HepG2 (cell line): ENCODE data around the gene DHRS1. TPM values are rescaled to one million over a fixed set of nuclear protein-coding genes. Genes with fewer than 3 reads are reported as not detected.

ENCODE experiments used
- ATF1 ChIP-seq: IDR thresholded peaks from 2 replicates; pipeline ENCODE4 v1.6.1; 2016; ENCODE audit warnings: mild to moderate bottlenecking, control low read depth
- FLYWCH1 ChIP-seq: sonication (generic); formaldehyde crosslinking; IDR thresholded peaks from 2 replicates; pipeline ENCODE4 v1.8.1; 2023; ENCODE audit warnings: mild to moderate bottlenecking, missing genetic modification reagents
- MIER2 ChIP-seq: IDR thresholded peaks from 2 replicates; pipeline ENCODE4 v1.6.1; 2016; ENCODE audit warnings: missing biosample characterization, missing genetic modification reagents
- NFATC3 ChIP-seq: sonication (generic); formaldehyde crosslinking; IDR thresholded peaks from 2 replicates; pipeline ENCODE4 v1.5.1; 2020; ENCODE audit warnings: mild to moderate bottlenecking, missing genetic modification reagents
- PAWR ChIP-seq: sonication (generic); formaldehyde crosslinking; IDR thresholded peaks from 2 replicates; pipeline ENCODE4 v1.4.0; 2020; ENCODE audit warnings: missing genetic modification reagents, mild to moderate bottlenecking, borderline replicate concordance
- TAF15 ChIP-seq: fragments of 200-400 bp; formaldehyde crosslinking; IDR thresholded peaks from one replicate; pipeline ENCODE4 v1.6.1; 2018; ENCODE audit warnings: mild to moderate bottlenecking, low read depth, low read length; ENCODE audit not compliant: poor library complexity, severe bottlenecking
- TBX2 ChIP-seq: sonication (generic); formaldehyde crosslinking; IDR thresholded peaks from 2 replicates; pipeline ENCODE4 v1.5.0; 2020; ENCODE audit warnings: missing genetic modification reagents, mild to moderate bottlenecking, borderline replicate concordance
- ZBTB21 ChIP-seq: sonication (generic); formaldehyde crosslinking; IDR thresholded peaks from 2 replicates; pipeline ENCODE4 v1.4.0; 2020; ENCODE audit warnings: missing genetic modification reagents
- ZKSCAN5 ChIP-seq: sonication (generic); formaldehyde crosslinking; IDR thresholded peaks from 2 replicates; pipeline ENCODE4 v1.5.1; 2020; ENCODE audit warnings: mild to moderate bottlenecking, missing genetic modification reagents
- ZKSCAN8 ChIP-seq: IDR thresholded peaks from 2 replicates; pipeline ENCODE4 v1.6.1; 2016; ENCODE audit warnings: borderline replicate concordance, missing genetic modification reagents, missing compliant biosample characterization
- ZMYM2 ChIP-seq: sonication (generic); formaldehyde crosslinking; IDR thresholded peaks from 2 replicates; pipeline ENCODE4 v1.8.0; 2022; ENCODE audit warnings: mild to moderate bottlenecking, missing genetic modification reagents
- ZNF264 ChIP-seq: sonication (generic); formaldehyde crosslinking; IDR thresholded peaks from 2 replicates; pipeline ENCODE4 v1.4.0; 2020; ENCODE audit warnings: missing genetic modification reagents
- ZNF367 ChIP-seq: sonication (generic); formaldehyde crosslinking; IDR thresholded peaks from 2 replicates; pipeline ENCODE4 v1.4.0; 2020; ENCODE audit warnings: missing genetic modification reagents, borderline replicate concordance
- ZNF546 ChIP-seq: sonication (generic); formaldehyde crosslinking; conservative IDR thresholded peaks from 2 replicates; pipeline ENCODE4 v1.8.1; 2023; ENCODE audit warnings: mild to moderate bottlenecking, missing genetic modification reagents
- ZNF747 ChIP-seq: sonication (generic); formaldehyde crosslinking; IDR thresholded peaks from 2 replicates; pipeline ENCODE4 v1.8.1; 2023; ENCODE audit warnings: missing genetic modification reagents, mild to moderate bottlenecking, borderline replicate concordance
- ZNF772 ChIP-seq: sonication (generic); formaldehyde crosslinking; IDR thresholded peaks from 2 replicates; pipeline ENCODE4 v1.5.0; 2020; ENCODE audit warnings: mild to moderate bottlenecking, missing genetic modification reagents
- ZNF83 ChIP-seq: sonication (generic); formaldehyde crosslinking; IDR thresholded peaks from 2 replicates; pipeline ENCODE4 v1.4.0; 2020; ENCODE audit warnings: missing genetic modification reagents, mild to moderate bottlenecking, borderline replicate concordance
- polyA plus RNA-seq, 8 experiments: library from polyadenylated mRNA; depleted of rRNA in 3 of 8; stranded (reverse) in 7 of 8; unstranded in 1 of 8; fragments of >200 nt; fragmentation: Illumina TruSeq in 4 of 8; extraction: Trizol in 4 of 8; gene quantifications; 2 replicates each; pipeline versions ENCODE4 v1.2.1 to v1.2.3, GENCODE V29; 2011 to 2016; ENCODE audit warnings: low read depth in 4 of 8, missing spikeins in 1 of 8, mixed read lengths in 1 of 8; ENCODE audit not compliant: insufficient read depth in 1 of 8
- total RNA-seq, 5 experiments: library from RNA; depleted of rRNA; stranded (reverse); fragments of >200 nt; fragmentation: Illumina TruSeq; extraction: Trizol; gene quantifications; 2 replicates each; pipeline ENCODE4 v1.2.3, GENCODE V29; 2016; ENCODE audit warnings: low read depth in 1 of 5
- TF ChIP-seq, protein P1 (sequence below): sonication (generic); formaldehyde crosslinking; IDR thresholded peaks from 2 replicates; pipeline ENCODE4 v1.5.1; 2020; ENCODE audit warnings: missing genetic modification reagents, mild to moderate bottlenecking, borderline replicate concordance
- TF ChIP-seq, protein P2 (sequence below): sonication (generic); formaldehyde crosslinking; IDR thresholded peaks from 2 replicates; pipeline ENCODE4 v1.5.1; 2020; ENCODE audit warnings: missing genetic modification reagents, mild to moderate bottlenecking, borderline replicate concordance
- TF ChIP-seq, protein P3 (sequence below): sonication (generic); formaldehyde crosslinking; IDR thresholded peaks from 2 replicates; pipeline ENCODE4 v1.4.0; 2020; ENCODE audit warnings: missing genetic modification reagents, borderline replicate concordance

The DHRS1 gene
- total and polyA plus RNA-seq, 2 of the 13 experiments (the other 11 are each of a cell fraction or from before 2014, with no cell fraction given): 49.8 to 60.8 TPM

DNA sequence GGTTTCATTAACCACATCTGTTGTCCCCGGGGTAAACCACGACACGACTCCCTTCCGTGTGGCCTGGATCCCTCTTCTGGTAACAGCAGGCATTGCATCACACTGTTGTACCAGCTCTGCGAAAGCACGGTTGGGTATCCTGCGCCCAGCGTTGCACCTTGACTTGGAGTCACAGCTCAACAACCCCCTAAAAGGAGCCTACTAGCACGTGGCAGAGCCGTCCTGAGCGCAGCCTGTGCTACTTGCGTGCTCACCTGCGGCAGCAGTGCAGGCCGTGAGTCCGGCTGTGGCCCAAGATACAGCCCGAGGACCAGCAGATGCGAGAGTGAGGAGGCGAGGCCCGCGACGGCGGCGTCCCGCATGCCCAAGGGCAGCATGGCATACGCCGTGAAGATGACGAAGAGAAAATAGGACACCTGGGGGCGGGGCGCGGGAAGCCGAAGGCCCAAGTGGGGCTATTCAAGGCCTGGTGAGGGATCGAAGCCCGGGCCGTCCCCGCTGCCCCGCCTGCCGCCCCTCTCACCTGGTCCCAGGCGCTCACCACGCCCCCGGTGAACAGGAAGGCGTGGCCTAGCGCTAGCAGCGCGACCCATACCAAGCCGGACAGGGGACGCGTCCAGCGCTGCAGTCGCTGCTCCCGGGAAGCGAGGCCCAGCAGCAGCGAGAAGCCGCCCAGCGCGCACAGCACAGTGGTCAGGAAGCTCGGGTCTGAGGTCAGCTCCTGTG, 32.9 kb upstream of the DHRS1 start (continued):
- TF ChIP-seq ZNF747 (CRISPR knock-in tag) (peak; percentile 94), ZNF83 (no peak; the same call in 1 of the 2 replicates), ZNF772 (CRISPR knock-in tag) (peak; percentile 94; the same call in 1 of the 2 replicates), FLYWCH1 (CRISPR knock-in tag) (no peak), ZBTB21 (CRISPR knock-in tag) (peak; percentile 58), TAF15 (peak; percentile 62), PAWR (CRISPR knock-in tag) (peak; percentile 96), ZKSCAN5 (no peak), MIER2 (CRISPR knock-in tag) (0 out of 2 replicates have a peak, but pooled peaks have one; percentile 40), ZKSCAN8 (CRISPR knock-in tag) (peak; percentile 69; the same call in 1 of the 2 replicates), ZNF367 (CRISPR knock-in tag) (0 out of 2 replicates have a peak, but pooled peaks have one; percentile 28), TBX2 (CRISPR knock-in tag) (peak; percentile 90; the same call in 1 of the 2 replicates), ATF1 (CRISPR knock-in tag) (no peak), ZNF264 (CRISPR knock-in tag) (no peak), ZMYM2 (CRISPR knock-in tag) (peak; percentile 91), NFATC3 (peak; percentile 99), ZNF546 (CRISPR knock-in tag) (peak; percentile 94)
- TF ChIP-seq, protein P1, sequence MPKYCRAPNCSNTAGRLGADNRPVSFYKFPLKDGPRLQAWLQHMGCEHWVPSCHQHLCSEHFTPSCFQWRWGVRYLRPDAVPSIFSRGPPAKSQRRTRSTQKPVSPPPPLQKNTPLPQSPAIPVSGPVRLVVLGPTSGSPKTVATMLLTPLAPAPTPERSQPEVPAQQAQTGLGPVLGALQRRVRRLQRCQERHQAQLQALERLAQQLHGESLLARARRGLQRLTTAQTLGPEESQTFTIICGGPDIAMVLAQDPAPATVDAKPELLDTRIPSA (CRISPR knock-in tag): no peak
- TF ChIP-seq, protein P2, sequence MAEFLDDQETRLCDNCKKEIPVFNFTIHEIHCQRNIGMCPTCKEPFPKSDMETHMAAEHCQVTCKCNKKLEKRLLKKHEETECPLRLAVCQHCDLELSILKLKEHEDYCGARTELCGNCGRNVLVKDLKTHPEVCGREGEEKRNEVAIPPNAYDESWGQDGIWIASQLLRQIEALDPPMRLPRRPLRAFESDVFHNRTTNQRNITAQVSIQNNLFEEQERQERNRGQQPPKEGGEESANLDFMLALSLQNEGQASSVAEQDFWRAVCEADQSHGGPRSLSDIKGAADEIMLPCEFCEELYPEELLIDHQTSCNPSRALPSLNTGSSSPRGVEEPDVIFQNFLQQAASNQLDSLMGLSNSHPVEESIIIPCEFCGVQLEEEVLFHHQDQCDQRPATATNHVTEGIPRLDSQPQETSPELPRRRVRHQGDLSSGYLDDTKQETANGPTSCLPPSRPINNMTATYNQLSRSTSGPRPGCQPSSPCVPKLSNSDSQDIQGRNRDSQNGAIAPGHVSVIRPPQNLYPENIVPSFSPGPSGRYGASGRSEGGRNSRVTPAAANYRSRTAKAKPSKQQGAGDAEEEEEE: peak; percentile 99
- TF ChIP-seq, protein P3, sequence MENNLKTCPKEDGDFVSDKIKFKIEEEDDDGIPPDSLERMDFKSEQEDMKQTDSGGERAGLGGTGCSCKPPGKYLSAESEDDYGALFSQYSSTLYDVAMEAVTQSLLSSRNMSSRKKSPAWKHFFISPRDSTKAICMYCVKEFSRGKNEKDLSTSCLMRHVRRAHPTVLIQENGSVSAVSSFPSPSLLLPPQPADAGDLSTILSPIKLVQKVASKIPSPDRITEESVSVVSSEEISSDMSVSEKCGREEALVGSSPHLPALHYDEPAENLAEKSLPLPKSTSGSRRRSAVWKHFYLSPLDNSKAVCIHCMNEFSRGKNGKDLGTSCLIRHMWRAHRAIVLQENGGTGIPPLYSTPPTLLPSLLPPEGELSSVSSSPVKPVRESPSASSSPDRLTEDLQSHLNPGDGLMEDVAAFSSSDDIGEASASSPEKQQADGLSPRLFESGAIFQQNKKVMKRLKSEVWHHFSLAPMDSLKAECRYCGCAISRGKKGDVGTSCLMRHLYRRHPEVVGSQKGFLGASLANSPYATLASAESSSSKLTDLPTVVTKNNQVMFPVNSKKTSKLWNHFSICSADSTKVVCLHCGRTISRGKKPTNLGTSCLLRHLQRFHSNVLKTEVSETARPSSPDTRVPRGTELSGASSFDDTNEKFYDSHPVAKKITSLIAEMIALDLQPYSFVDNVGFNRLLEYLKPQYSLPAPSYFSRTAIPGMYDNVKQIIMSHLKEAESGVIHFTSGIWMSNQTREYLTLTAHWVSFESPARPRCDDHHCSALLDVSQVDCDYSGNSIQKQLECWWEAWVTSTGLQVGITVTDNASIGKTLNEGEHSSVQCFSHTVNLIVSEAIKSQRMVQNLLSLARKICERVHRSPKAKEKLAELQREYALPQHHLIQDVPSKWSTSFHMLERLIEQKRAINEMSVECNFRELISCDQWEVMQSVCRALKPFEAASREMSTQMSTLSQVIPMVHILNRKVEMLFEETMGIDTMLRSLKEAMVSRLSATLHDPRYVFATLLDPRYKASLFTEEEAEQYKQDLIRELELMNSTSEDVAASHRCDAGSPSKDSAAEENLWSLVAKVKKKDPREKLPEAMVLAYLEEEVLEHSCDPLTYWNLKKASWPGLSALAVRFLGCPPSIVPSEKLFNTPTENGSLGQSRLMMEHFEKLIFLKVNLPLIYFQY: peak; percentile 73; the same call in 1 of the 2 replicates
